Astrocyte of the spinal cord (primary cell): ENCODE results near the gene PRDM15.

Experiments used
- DNase-seq: peaks from one replicate; pipeline ENCODE4 v3.0.0; 2011; ENCODE audit warnings: low read depth, low spot score
- H3K4me3 ChIP-seq: 2 replicates; pipeline ENCODE4 v1.5.1; 2011; ENCODE audit warnings: low read depth, mild to moderate bottlenecking, low read length, moderate library complexity
- in situ Hi-C: cut with HindIII; loops from 2 replicates; pipeline ENCODE4 v1.10.0; 2017; ENCODE audit warnings: low sequenced_read_pairs
- TF ChIP-seq, protein P1 (sequence below): IDR thresholded peaks from 2 replicates; pipeline ENCODE4 v1.5.1; 2012; ENCODE audit warnings: low read depth, mild to moderate bottlenecking, low read length, inconsistent platforms

PRDM15 gene, protein sequence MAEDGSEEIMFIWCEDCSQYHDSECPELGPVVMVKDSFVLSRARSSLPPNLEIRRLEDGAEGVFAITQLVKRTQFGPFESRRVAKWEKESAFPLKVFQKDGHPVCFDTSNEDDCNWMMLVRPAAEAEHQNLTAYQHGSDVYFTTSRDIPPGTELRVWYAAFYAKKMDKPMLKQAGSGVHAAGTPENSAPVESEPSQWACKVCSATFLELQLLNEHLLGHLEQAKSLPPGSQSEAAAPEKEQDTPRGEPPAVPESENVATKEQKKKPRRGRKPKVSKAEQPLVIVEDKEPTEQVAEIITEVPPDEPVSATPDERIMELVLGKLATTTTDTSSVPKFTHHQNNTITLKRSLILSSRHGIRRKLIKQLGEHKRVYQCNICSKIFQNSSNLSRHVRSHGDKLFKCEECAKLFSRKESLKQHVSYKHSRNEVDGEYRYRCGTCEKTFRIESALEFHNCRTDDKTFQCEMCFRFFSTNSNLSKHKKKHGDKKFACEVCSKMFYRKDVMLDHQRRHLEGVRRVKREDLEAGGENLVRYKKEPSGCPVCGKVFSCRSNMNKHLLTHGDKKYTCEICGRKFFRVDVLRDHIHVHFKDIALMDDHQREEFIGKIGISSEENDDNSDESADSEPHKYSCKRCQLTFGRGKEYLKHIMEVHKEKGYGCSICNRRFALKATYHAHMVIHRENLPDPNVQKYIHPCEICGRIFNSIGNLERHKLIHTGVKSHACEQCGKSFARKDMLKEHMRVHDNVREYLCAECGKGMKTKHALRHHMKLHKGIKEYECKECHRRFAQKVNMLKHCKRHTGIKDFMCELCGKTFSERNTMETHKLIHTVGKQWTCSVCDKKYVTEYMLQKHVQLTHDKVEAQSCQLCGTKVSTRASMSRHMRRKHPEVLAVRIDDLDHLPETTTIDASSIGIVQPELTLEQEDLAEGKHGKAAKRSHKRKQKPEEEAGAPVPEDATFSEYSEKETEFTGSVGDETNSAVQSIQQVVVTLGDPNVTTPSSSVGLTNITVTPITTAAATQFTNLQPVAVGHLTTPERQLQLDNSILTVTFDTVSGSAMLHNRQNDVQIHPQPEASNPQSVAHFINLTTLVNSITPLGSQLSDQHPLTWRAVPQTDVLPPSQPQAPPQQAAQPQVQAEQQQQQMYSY

DNA sequence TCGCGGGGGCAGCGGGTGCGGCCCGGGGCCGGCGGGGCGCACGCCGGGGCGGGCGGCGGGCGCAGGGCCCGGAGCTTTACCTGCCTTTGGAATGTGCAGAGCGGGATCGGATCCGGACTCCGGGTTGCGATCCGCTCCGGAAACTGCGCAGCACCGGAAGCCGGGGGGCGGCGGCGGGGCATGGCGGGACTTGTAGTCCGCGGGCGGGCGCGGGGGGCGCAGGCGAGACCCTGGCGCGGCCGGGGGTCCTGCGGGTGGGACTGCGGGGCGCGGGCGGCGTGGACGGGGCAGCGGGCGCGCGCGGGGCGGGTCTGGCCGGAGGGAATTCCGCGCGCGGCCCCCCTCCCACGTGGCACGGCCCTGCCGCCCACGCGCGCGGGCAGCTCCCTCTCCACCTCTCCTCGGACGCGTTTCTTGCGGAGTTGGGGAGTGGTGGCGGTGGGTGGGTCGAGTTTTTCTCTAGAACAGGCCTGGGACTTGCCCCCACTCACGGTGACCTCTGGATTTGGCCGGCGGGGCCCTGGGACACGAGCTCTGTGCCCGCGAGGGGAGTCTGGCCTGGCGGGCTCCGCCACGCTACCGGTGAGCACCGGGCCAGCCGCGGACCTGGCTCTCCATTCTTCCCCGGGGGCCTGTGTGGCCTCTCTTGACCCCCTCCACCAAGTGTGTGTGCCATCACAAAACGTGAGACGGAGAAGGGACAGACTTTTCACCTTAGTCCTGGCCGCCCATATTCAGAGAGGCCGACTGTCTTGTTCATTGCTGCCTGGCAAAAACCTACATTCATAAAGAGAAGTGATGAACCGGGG is at the start of gene PRDM15:
TSS of gene PRDM15 (minus strand) at position 155 of the 809 bp plus-strand sequence. CDS start 18,981 bp downstream, outside the sequence.
- peak within 1 kb of the TSS; percentile 85 for H3K4me3 ChIP-seq
- DNase-seq: peak; percentile 83
- in situ Hi-C loops: no loop called here
- TF ChIP-seq, protein P1, sequence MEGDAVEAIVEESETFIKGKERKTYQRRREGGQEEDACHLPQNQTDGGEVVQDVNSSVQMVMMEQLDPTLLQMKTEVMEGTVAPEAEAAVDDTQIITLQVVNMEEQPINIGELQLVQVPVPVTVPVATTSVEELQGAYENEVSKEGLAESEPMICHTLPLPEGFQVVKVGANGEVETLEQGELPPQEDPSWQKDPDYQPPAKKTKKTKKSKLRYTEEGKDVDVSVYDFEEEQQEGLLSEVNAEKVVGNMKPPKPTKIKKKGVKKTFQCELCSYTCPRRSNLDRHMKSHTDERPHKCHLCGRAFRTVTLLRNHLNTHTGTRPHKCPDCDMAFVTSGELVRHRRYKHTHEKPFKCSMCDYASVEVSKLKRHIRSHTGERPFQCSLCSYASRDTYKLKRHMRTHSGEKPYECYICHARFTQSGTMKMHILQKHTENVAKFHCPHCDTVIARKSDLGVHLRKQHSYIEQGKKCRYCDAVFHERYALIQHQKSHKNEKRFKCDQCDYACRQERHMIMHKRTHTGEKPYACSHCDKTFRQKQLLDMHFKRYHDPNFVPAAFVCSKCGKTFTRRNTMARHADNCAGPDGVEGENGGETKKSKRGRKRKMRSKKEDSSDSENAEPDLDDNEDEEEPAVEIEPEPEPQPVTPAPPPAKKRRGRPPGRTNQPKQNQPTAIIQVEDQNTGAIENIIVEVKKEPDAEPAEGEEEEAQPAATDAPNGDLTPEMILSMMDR: no peak

DNA sequence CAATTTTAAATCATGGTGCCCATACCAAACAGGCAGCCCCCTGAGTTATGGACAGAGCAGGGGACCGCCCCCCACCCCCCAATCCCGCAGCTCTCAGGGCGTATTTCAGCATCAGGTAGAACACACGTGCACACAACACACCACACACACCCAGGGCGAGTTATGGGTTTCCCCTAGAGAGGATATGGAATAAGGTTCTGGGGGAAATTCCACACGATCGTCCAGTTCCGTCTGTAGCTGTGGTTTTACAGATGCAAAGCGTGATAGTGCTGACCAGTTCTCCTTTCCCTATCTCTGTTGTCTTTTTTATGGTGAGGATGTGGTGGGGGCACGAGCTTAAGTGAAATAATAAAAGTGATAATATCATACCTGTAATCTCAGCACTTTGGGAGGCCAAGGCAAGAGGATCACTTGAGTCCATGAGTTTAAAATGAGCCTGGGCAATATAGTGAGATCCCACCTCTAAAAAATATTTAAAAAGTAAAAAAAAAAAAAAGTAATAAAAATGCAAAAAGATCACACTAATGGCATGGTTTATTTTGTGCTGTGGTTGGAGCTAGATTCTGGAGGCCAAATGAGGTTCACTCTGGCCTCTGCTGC is 49.6 kb upstream of the PRDM15 start:
- TF ChIP-seq, protein P1: no peak
- no peak for DNase-seq
- no peak overlapping the region for H3K4me3 ChIP-seq
- in situ Hi-C loops: no loop called here

DNA sequence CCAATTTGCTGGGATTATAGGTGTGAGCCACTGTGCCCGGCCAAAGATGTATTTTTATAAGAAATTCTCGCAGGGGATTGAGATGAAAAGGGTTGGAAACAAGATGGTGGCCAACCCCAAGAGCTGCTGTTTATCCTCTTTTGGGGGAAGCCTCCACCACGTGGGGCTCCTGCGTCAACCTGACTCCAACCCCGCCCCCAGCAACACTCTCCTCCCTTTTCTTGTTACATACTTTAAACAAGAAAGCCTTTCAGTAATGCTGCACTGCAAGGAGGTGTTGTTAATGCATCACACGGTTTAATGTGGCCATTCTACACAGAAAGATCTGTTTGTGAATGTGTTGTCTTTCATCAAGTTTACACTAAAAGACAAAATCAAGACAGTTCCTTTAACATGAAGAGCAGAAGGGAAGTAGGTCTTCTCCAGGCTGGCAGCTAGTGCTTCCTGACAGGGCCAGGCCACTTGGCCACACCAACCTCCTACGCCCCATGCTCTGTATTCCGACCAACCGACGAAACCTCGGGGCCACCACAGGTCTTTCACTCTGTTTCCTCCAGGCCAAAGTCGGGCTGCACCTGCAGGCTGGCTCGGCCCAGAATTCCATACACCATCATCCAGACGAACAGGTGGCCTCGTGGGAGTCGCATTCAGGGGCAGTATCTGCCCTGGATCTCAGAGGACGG is 48.7 kb upstream of the PRDM15 start:
- DNase-seq: no peak
- in situ Hi-C loops: no loop called here
- H3K4me3 ChIP-seq: no peak overlapping the region
- TF ChIP-seq, protein P1: no peak

DNA sequence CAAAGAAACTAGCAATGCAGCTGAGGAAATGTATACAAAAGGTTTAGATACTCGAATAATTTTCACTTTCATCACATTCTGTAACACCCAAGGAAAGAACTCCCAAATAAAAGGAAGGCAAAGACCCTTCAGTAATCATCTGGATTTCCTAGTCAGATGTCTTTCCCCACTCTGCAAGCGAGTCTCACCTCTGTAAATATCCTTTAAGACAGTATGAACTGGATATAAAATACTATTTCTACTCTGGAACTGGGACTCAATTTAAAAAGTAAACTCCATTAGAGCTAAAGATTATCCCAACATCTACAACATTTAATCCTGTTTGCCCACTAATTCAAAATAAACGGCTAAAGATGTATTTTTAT is 47.6 kb upstream of the PRDM15 start:
- in situ Hi-C loops: no loop called here
- H3K4me3 ChIP-seq: no peak overlapping the region
- DNase-seq: no peak
- TF ChIP-seq, protein P1: no peak

DNA sequence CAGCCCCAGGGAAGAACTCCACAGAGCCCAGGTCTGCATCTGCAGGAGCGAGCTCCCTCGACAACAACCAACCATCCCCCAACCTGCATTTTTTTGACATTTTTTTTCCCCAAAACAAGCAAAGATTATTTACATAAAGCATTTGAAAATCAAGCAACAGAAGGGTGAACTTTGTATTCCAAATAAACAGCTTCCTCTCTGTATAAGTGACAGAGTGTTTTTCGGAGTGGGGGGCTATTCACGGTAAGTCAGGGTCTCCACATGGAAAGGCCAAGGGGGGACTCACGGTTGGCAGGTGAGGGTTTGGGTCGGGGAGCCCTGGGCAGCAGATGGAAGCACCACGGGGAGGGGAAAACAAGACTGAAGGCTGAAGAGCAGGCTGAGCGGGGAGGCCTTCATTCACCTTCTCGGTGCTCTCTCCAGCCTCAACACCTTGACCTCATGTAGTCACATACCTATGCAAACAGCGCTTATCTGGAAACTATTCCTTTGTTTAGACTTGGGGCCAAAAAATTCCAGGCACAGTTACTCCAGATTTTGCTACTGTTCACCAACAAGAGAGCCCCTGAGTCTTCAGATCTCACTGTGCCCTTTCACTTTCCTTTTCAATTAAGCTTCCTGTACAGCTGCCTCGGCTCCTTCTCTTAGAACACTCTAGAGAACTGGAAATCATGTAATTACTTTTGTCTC is 47.1 kb upstream of the PRDM15 start:
- peak overlapping the region; percentile 16 for H3K4me3 ChIP-seq
- in situ Hi-C loops: no loop called here
- peak; percentile 73 for DNase-seq
- TF ChIP-seq, protein P1: no peak
